K562 (cell line): Measurements from ENCODE around the gene TRPM4. TPM values are rescaled to one million over a fixed set of nuclear protein-coding genes. Genes with fewer than 3 reads are reported as not detected.

Experiments
- BRD9 ChIP-seq: fragments of 450-650 bp; IDR thresholded peaks from 2 replicates; pipeline ENCODE4 v1.6.1; 2018; ENCODE audit warnings: low read depth; ENCODE audit not compliant: partially characterized antibody
- CSDE1 ChIP-seq, 2 experiments: fragments of 450-650 bp; IDR thresholded peaks; 2 replicates each; pipeline ENCODE4 v1.6.1; 2016; ENCODE audit warnings: mild to moderate bottlenecking in 1 of 2
- EHMT2 ChIP-seq: fragments of 450-650 bp; IDR thresholded peaks from 2 replicates; pipeline ENCODE4 v1.6.1; 2018; ENCODE audit warnings: antibody characterized with exemption
- FIP1L1 ChIP-seq: fragments of 200-400 bp; formaldehyde crosslinking; IDR thresholded peaks from 2 replicates; pipeline ENCODE4 v1.6.1; 2018; ENCODE audit warnings: mild to moderate bottlenecking, low read depth, low read length; ENCODE audit not compliant: poor library complexity, severe bottlenecking
- FOSL1 ChIP-seq: fragments of 200-800 bp; sonication (Bioruptor generic); conservative IDR thresholded peaks from 2 replicates; pipeline ENCODE4 v1.6.1; 2016; ENCODE audit warnings: missing genetic modification characterization, missing compliant biosample characterization
- HDAC8 ChIP-seq: fragments of 450-650 bp; IDR thresholded peaks from 2 replicates; pipeline ENCODE4 v1.6.1; 2016; ENCODE audit warnings: mild to moderate bottlenecking, missing genetic modification characterization, moderate library complexity, missing compliant biosample characterization
- MAZ ChIP-seq, 2 experiments: fragments of 450-650 bp in 1 of 2; sonication (generic) in 1 of 2; formaldehyde crosslinking; IDR thresholded peaks in 1 of 2; conservative IDR thresholded peaks in 1 of 2; 2 replicates each; pipeline versions ENCODE4 v1.4.0 to v1.5.0; 2020; ENCODE audit warnings: mild to moderate bottlenecking in 1 of 2, missing genetic modification reagents in 1 of 2
- NCOR1 ChIP-seq: fragments of 450-650 bp; IDR thresholded peaks from 2 replicates; pipeline ENCODE4 v1.6.1; 2016; ENCODE audit warnings: mild to moderate bottlenecking, moderate library complexity
- NEUROD1 ChIP-seq: fragments of 150-350 bp; IDR thresholded peaks from 2 replicates; pipeline ENCODE4 v1.6.1; 2014; ENCODE audit warnings: borderline replicate concordance, low read length, low read depth; ENCODE audit not compliant: partially characterized antibody
- NR2C1 ChIP-seq, 2 experiments: fragments of 450-650 bp; IDR thresholded peaks; 2 replicates each; pipeline ENCODE4 v1.6.1; 2017; ENCODE audit warnings: mild to moderate bottlenecking in 2 of 2, antibody characterized with exemption in 1 of 2, inconsistent platforms in 1 of 2, missing compliant biosample characterization in 1 of 2, missing genetic modification characterization in 1 of 2
- PHF8 ChIP-seq: fragments of 200-600 bp; sonication (generic); IDR thresholded peaks from 2 replicates; pipeline ENCODE4 v1.6.1; 2012; ENCODE audit warnings: mixed run types, mild to moderate bottlenecking, inconsistent platforms, low read length, moderate library complexity, borderline replicate concordance
- TCF3 ChIP-seq: sonication (generic); formaldehyde crosslinking; IDR thresholded peaks from 2 replicates; pipeline ENCODE4 v1.4.0; 2020; ENCODE audit warnings: mild to moderate bottlenecking, missing genetic modification reagents
- TEAD2 ChIP-seq: fragments of 450-650 bp; IDR thresholded peaks from 2 replicates; pipeline ENCODE4 v1.6.1; 2016; ENCODE audit warnings: missing genetic modification characterization, control low read depth, missing compliant biosample characterization
- TSC22D4 ChIP-seq: fragments of 450-650 bp; IDR thresholded peaks from 2 replicates; pipeline ENCODE4 v1.6.1; 2016; ENCODE audit warnings: missing genetic modification characterization, missing biosample characterization, control low read depth
- ZNF395 ChIP-seq: fragments of 200-800 bp; sonication (Bioruptor generic); IDR thresholded peaks from 2 replicates; pipeline ENCODE4 v1.6.1; 2017; ENCODE audit warnings: missing genetic modification characterization, missing compliant biosample characterization
- ZNF408 ChIP-seq: fragments of 250-450 bp; sonication (Bioruptor Pico); IDR thresholded peaks from 2 replicates; pipeline ENCODE4 v1.4.0; 2020; ENCODE audit warnings: low read depth, mild to moderate bottlenecking, moderate library complexity
- polyA plus RNA-seq, 8 experiments: library from polyadenylated mRNA; depleted of rRNA in 4 of 8; stranded (reverse) in 5 of 8; unstranded in 3 of 8; fragments of >200 nt; fragmentation: Nextera tagmentation in 2 of 8; fragmentation: Illumina TruSeq in 1 of 8; extraction: Ambion mirVana in 2 of 8; extraction: Trizol in 1 of 8; gene quantifications; 2 replicates each; pipeline versions ENCODE4 v1.2.1 to v1.2.3, GENCODE V29; 2011 to 2014; ENCODE audit warnings: inconsistent platforms in 1 of 8, missing spikeins in 1 of 8
- total RNA-seq, 7 experiments: library from RNA; depleted of rRNA in 6 of 7; stranded (reverse); fragments of >200 nt in 6 of 7; fragmentation: Illumina TruSeq in 2 of 7; extraction: Trizol in 2 of 7; gene quantifications; 2 replicates each; pipeline versions ENCODE4 v1.2.1 to v1.2.3, GENCODE V29; 2011 to 2021; ENCODE audit warnings: low replicate concordance in 1 of 7
- TF ChIP-seq, protein P1 (sequence below), 2 experiments: fragments of 450-650 bp in 1 of 2; sonication (generic) in 1 of 2; formaldehyde crosslinking; conservative IDR thresholded peaks; 2 replicates each; pipeline versions ENCODE4 v1.4.0 to v1.8.1; 2020 to 2022; ENCODE audit warnings: mild to moderate bottlenecking in 1 of 2, missing genetic modification reagents in 1 of 2
- TF ChIP-seq, protein P2 (sequence below): fragments of 250-450 bp; sonication (Bioruptor Pico); IDR thresholded peaks from 2 replicates; pipeline ENCODE4 v1.4.0; 2020; ENCODE audit warnings: mild to moderate bottlenecking, moderate library complexity, borderline replicate concordance
- TF ChIP-seq, protein P3 (sequence below): fragments of 250-450 bp; sonication (Bioruptor Pico); IDR thresholded peaks from 2 replicates; pipeline ENCODE4 v1.5.0; 2021
- TF ChIP-seq, protein P4 (sequence below): sonication (generic); formaldehyde crosslinking; IDR thresholded peaks from 2 replicates; pipeline ENCODE4 v1.8.0; 2022; ENCODE audit warnings: mild to moderate bottlenecking, low read depth, missing genetic modification reagents

TRPM4 gene
- total and polyA plus RNA-seq, 9 of the 15 experiments (the other 6 are each of a cell fraction or from before 2014, with no cell fraction given), result 6.5 to 45.4 (median 15.2) TPM

DNA sequence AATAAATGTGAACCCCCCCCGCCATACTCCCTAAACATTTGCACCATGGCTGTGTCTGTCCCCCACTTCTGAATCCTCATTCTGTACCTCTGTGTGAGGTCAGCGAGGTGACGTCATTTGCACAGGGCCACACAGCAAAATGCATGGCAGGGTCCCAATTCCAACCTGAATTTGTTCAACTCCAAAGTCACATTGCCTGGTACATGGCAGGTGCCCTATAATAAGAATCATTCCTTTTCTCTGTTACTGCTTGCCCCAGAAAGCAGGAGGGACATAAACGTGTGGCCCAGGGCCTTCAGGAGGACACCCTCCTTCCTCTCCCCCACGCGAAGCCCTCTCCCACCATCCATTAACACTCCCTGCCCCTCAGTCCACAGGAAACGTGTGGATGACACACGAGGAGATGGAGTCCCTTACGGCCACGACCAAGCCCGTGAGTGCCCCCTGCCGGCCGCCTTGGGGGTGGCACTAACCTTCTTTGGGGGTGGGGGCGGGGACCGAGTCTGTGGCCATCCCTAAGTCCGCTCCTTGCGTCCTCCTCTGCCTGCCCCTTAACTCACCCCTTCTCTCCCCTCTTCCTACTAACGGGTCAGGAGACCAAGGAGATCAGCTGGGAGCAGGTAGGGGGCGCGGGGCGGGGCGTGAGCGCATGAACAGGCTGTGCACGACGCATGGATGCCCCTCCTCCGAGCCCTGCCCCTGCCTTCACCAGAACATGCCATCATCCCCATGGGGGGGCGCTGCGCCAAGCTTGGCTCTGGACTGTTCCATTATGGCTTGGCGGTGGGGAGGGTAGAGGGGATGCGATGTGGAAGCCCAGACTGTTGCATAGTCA is 11.8 kb upstream of the TRPM4 start (continued):
- TF ChIP-seq NCOR1 (peak; percentile 58), CSDE1 (IDR thresholded peaks at IDR 0.05) (no peak), MAZ (CRISPR knock-in tag; conservative IDR thresholded peaks at IDR 0.05 in 1 of 2, IDR thresholded peaks at IDR 0.05 in 1 of 2) (peak; percentile 63 to 89), HDAC8 (tag) (no peak), FOSL1 (tag) (peak; percentile 27; the same call in 1 of the 2 replicates), EHMT2 (no peak; the same call in 1 of the 2 replicates), TSC22D4 (tag) (no peak), NR2C1 (IDR thresholded peaks at IDR 0.05) (peak; percentile 59), NR2C1 (tag; IDR thresholded peaks at IDR 0.05) (no peak), NEUROD1 (peak; percentile 56), ZNF395 (no peak), TCF3 (0 out of 2 replicates have a peak, but pooled peaks have one; percentile 29), BRD9 (peak; percentile 62), TEAD2 (tag) (no peak), ZNF408 (CRISPR knock-in tag) (no peak), FIP1L1 (no peak), PHF8 (peak; percentile 23; the same call in 1 of the 2 replicates)
- TF ChIP-seq, protein P1, sequence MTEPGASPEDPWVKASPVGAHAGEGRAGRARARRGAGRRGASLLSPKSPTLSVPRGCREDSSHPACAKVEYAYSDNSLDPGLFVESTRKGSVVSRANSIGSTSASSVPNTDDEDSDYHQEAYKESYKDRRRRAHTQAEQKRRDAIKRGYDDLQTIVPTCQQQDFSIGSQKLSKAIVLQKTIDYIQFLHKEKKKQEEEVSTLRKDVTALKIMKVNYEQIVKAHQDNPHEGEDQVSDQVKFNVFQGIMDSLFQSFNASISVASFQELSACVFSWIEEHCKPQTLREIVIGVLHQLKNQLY (CRISPR knock-in tag; conservative IDR thresholded peaks at IDR 0.05), result no peak
- TF ChIP-seq, protein P2, sequence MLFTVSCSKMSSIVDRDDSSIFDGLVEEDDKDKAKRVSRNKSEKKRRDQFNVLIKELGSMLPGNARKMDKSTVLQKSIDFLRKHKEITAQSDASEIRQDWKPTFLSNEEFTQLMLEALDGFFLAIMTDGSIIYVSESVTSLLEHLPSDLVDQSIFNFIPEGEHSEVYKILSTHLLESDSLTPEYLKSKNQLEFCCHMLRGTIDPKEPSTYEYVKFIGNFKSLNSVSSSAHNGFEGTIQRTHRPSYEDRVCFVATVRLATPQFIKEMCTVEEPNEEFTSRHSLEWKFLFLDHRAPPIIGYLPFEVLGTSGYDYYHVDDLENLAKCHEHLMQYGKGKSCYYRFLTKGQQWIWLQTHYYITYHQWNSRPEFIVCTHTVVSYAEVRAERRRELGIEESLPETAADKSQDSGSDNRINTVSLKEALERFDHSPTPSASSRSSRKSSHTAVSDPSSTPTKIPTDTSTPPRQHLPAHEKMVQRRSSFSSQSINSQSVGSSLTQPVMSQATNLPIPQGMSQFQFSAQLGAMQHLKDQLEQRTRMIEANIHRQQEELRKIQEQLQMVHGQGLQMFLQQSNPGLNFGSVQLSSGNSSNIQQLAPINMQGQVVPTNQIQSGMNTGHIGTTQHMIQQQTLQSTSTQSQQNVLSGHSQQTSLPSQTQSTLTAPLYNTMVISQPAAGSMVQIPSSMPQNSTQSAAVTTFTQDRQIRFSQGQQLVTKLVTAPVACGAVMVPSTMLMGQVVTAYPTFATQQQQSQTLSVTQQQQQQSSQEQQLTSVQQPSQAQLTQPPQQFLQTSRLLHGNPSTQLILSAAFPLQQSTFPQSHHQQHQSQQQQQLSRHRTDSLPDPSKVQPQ (CRISPR knock-in tag), result no peak
- TF ChIP-seq, protein P3, sequence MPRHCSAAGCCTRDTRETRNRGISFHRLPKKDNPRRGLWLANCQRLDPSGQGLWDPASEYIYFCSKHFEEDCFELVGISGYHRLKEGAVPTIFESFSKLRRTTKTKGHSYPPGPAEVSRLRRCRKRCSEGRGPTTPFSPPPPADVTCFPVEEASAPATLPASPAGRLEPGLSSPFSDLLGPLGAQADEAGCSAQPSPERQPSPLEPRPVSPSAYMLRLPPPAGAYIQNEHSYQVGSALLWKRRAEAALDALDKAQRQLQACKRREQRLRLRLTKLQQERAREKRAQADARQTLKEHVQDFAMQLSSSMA (CRISPR knock-in tag), result no peak
- TF ChIP-seq, protein P4, sequence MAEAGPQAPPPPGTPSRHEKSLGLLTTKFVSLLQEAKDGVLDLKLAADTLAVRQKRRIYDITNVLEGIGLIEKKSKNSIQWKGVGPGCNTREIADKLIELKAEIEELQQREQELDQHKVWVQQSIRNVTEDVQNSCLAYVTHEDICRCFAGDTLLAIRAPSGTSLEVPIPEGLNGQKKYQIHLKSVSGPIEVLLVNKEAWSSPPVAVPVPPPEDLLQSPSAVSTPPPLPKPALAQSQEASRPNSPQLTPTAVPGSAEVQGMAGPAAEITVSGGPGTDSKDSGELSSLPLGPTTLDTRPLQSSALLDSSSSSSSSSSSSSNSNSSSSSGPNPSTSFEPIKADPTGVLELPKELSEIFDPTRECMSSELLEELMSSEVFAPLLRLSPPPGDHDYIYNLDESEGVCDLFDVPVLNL (CRISPR knock-in tag), result peak; percentile 1; the same call in 1 of the 2 replicates
